ENCODE results near the gene MARK1. TPM values are rescaled to one million over a fixed set of nuclear protein-coding genes. Genes with fewer than 3 reads are reported as not detected.
"Not testable (repeated sequence)": the region's sequence is repeated elsewhere in the genome, so short reads cannot be mapped to it uniquely, and the experiment has no call there.

The MARK1 gene
- polyA plus RNA-seq, 1 of the 3 experiments (the other 2 are of a cell fraction): 3.1 TPM

DNA sequence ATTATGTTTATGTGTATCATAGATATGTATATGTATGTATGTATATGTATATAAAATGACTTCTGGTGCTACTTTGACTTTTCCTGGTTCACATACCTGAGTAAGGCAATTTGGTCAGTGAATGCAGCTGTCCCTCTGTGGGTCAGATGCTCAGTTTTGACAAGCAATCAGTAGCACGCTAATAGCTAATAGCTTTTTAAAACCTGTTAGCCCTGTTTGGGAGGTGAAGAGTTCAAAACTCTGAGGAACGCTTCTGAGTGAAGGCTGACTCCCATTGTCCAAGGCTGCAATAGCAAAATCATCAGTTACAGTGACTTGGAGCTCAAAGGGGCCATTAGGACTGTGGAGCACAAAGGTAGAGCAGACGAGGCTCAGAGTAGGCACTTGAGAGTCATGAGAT, 67.2 kb downstream of the MARK1 start (continued):
- TF ChIP-seq, protein P1, sequence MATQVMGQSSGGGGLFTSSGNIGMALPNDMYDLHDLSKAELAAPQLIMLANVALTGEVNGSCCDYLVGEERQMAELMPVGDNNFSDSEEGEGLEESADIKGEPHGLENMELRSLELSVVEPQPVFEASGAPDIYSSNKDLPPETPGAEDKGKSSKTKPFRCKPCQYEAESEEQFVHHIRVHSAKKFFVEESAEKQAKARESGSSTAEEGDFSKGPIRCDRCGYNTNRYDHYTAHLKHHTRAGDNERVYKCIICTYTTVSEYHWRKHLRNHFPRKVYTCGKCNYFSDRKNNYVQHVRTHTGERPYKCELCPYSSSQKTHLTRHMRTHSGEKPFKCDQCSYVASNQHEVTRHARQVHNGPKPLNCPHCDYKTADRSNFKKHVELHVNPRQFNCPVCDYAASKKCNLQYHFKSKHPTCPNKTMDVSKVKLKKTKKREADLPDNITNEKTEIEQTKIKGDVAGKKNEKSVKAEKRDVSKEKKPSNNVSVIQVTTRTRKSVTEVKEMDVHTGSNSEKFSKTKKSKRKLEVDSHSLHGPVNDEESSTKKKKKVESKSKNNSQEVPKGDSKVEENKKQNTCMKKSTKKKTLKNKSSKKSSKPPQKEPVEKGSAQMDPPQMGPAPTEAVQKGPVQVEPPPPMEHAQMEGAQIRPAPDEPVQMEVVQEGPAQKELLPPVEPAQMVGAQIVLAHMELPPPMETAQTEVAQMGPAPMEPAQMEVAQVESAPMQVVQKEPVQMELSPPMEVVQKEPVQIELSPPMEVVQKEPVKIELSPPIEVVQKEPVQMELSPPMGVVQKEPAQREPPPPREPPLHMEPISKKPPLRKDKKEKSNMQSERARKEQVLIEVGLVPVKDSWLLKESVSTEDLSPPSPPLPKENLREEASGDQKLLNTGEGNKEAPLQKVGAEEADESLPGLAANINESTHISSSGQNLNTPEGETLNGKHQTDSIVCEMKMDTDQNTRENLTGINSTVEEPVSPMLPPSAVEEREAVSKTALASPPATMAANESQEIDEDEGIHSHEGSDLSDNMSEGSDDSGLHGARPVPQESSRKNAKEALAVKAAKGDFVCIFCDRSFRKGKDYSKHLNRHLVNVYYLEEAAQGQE (IDR thresholded peaks at IDR 0.05; ENCODE audit: low read depth, low read length): no peak

DNA sequence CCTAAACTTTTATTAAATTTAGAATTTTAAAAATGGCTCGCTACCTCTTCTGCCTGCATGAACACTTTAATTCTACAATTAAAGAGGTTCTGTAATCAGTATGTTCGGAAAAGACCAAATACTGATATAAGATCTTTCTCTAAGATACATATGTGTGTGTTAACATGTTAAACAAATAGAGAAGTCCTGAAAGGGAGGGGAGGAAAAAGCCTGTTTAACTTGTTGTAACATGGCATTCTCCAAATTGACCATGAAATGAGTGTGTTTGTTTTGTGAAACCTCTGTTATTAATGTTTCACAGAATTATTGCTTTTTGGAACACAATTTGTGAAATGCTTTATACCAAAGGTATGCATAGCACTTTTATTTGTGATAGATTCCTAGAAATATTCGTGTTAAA, 77.0 kb downstream of the MARK1 start:
- Histone ChIP-seq H3F3A (replicated peaks; ENCODE audit: insufficient read depth) (no peaks in the 10 kb centered on the region), H3K27me3 (ENCODE audit: insufficient read depth) (no peaks in the 10 kb centered on the region), H3K79me2 (ENCODE audit: insufficient read depth) (no peaks in the 10 kb centered on the region), H3K4me1 (ENCODE audit: control insufficient read depth in 1 of 2, insufficient read depth in 2 of 2, low read depth in 1 of 2, low read length in 1 of 2) (no peaks in the 10 kb centered on the region), H3K4me2 (no peak overlapping the region), H3K9ac (no peak overlapping the region), H3K9me3 (no peaks in the 10 kb centered on the region), H3K36me3 (replicated peaks in 1 of 2; ENCODE audit: control insufficient read depth in 1 of 2, insufficient read depth in 2 of 2, low read length in 1 of 2) (peaks cover 0 to 9% of the 10 kb centered on the region in 2 experiments), H2AFZ (ENCODE audit: low read depth) (no peak overlapping the region), H3K9me2 (no peaks in the 10 kb centered on the region), H3K27ac (ENCODE audit: low read depth in 2 of 2, low read length in 1 of 2) (no peak overlapping the region), H4K20me1 (ENCODE audit: insufficient read depth) (no peaks in the 10 kb centered on the region), H3K4me3 (ENCODE audit: low read depth in 2 of 2, low read length in 1 of 2) (no peak overlapping the region)
- POLR2A ChIA-PET: no interaction called here
- WGBS (ENCODE audit: low lambda C conversion rate): 76% methylated on average over 3 of the region's 3 CpGs
- CTCF ChIA-PET: no interaction called here
- DNase-seq: no peak
- no peak for TF ChIP-seq TEAD4 (IDR thresholded peaks at IDR 0.05; ENCODE audit: borderline replicate concordance, insufficient read depth)

DNA sequence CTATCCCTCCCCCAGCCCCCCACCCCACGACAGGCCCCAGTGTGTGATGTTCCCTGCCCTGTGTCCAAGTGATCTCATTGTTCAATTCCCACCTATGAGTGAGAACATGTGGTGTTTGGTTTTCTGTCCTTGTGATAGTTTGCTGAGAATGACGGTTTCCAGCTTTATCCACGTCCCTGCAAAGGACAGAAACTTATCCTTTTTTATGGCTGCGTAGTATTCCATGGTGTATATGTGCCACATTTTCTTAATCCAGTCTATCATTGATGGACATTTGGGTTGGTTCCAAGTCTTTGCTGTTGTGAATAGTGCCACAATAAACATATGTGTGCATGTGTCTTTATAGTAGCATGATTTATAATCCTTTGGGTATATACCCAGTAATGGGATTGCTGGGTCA, 77.7 kb downstream of the MARK1 start:
- H3K9me2 ChIP-seq; H3K9ac ChIP-seq; H4K20me1 ChIP-seq (ENCODE audit: insufficient read depth); H3K9me3 ChIP-seq; CTCF ChIA-PET; H3K36me3 ChIP-seq (replicated peaks in 1 of 2; ENCODE audit: control insufficient read depth in 1 of 2, insufficient read depth in 2 of 2, low read length in 1 of 2); POLR2A ChIA-PET; H3K4me2 ChIP-seq; H3K27me3 ChIP-seq (ENCODE audit: insufficient read depth); H3F3A ChIP-seq (replicated peaks; ENCODE audit: insufficient read depth); H3K4me3 ChIP-seq (ENCODE audit: low read depth in 2 of 2, low read length in 1 of 2); H2AFZ ChIP-seq (ENCODE audit: low read depth); H3K79me2 ChIP-seq (ENCODE audit: insufficient read depth); H3K27ac ChIP-seq (ENCODE audit: low read depth in 2 of 2, low read length in 1 of 2); H3K4me1 ChIP-seq (ENCODE audit: control insufficient read depth in 1 of 2, insufficient read depth in 2 of 2, low read depth in 1 of 2, low read length in 1 of 2); DNase-seq: not testable (repeated sequence)
- 69% methylated on average over 4 of the region's 4 CpGs for WGBS (ENCODE audit: low lambda C conversion rate)

- POLR2A ChIA-PET; H3K9ac ChIP-seq; H3K36me3 ChIP-seq (replicated peaks in 1 of 2; ENCODE audit: control insufficient read depth in 1 of 2, insufficient read depth in 2 of 2, low read length in 1 of 2); H3F3A ChIP-seq (replicated peaks; ENCODE audit: insufficient read depth); H3K4me2 ChIP-seq; H3K9me3 ChIP-seq; H3K4me1 ChIP-seq (ENCODE audit: control insufficient read depth in 1 of 2, insufficient read depth in 2 of 2, low read depth in 1 of 2, low read length in 1 of 2); H3K9me2 ChIP-seq; H3K27ac ChIP-seq (ENCODE audit: low read depth in 2 of 2, low read length in 1 of 2); H3K4me3 ChIP-seq (ENCODE audit: low read depth in 2 of 2, low read length in 1 of 2); H3K27me3 ChIP-seq (ENCODE audit: insufficient read depth); DNase-seq; H3K79me2 ChIP-seq (ENCODE audit: insufficient read depth); H4K20me1 ChIP-seq (ENCODE audit: insufficient read depth); H2AFZ ChIP-seq (ENCODE audit: low read depth); CTCF ChIA-PET: not testable (repeated sequence)
- WGBS (ENCODE audit: low lambda C conversion rate): no CpG with 5 or more reads among the region's 11 CpGs
Measured at GRCh38 chr1:220611100-220611499, 83.2 kb downstream of the MARK1 start.

Measured in SK-N-SH (cell line).